Osteoblast (primary cell): Measurements from ENCODE around the gene VPS13A. TPM values are rescaled to one million over a fixed set of nuclear protein-coding genes. Genes with fewer than 3 reads are reported as not detected.
A peak's percentile ranks its signal among the peaks of the same experiment; 100 is the strongest.

Experiments
- DNase-seq: peaks from one replicate; pipeline ENCODE4 v3.0.0; 2011; ENCODE audit warnings: low spot score, mixed read lengths; ENCODE audit not compliant: insufficient read length; ENCODE audit errors: missing footprints
- H2AFZ ChIP-seq: 2 replicates; pipeline ENCODE4 v1.6.0; 2011; ENCODE audit warnings: mild to moderate bottlenecking, low read length
- H3K27ac ChIP-seq: 2 replicates; pipeline ENCODE4 v1.5.1; 2011; ENCODE audit warnings: mild to moderate bottlenecking, low read depth, low read length, moderate library complexity
- H3K27me3 ChIP-seq: 2 replicates; pipeline ENCODE4 v1.6.0; 2012; ENCODE audit warnings: mild to moderate bottlenecking, control low read depth, inconsistent platforms, low read length, moderate library complexity; ENCODE audit not compliant: insufficient read depth
- H3K36me3 ChIP-seq: 2 replicates; pipeline ENCODE4 v1.5.1; 2011; ENCODE audit warnings: mild to moderate bottlenecking, low read length, control low read depth, moderate library complexity; ENCODE audit not compliant: insufficient read depth
- H3K4me1 ChIP-seq: 2 replicates; pipeline ENCODE4 v1.5.1; 2011; ENCODE audit warnings: mild to moderate bottlenecking, low read length, control low read depth, moderate library complexity; ENCODE audit not compliant: insufficient read depth
- H3K4me2 ChIP-seq: 2 replicates; pipeline ENCODE4 v1.6.0; 2011; ENCODE audit warnings: mild to moderate bottlenecking, low read length; ENCODE audit not compliant: insufficient read depth
- H3K4me3 ChIP-seq: fragments of 200-600 bp; sonication (generic); 3 replicates; pipeline ENCODE4 v1.5.1; 2012; ENCODE audit warnings: mild to moderate bottlenecking, low read length, inconsistent platforms; ENCODE audit not compliant: insufficient read depth
- H3K79me2 ChIP-seq: 2 replicates; pipeline ENCODE4 v1.6.0; 2012; ENCODE audit warnings: mild to moderate bottlenecking, low read length, control low read depth, inconsistent platforms; ENCODE audit not compliant: insufficient read depth
- H3K9me3 ChIP-seq: 2 replicates; pipeline ENCODE4 v1.5.1; 2011; ENCODE audit warnings: low read depth, low read length, control low read depth
- H4K20me1 ChIP-seq: 2 replicates; pipeline ENCODE4 v1.6.0; 2012; ENCODE audit warnings: mild to moderate bottlenecking, low read length, control low read depth; ENCODE audit not compliant: insufficient read depth
- CTCF ChIP-seq: IDR thresholded peaks from 2 replicates; pipeline ENCODE4 v1.5.1; 2011; ENCODE audit warnings: mild to moderate bottlenecking, low read depth, low read length, moderate library complexity; ENCODE audit errors: extremely low read depth
- total RNA-seq: library from RNA; depleted of rRNA; stranded (reverse); fragments of >200 nt; gene quantifications from 2 replicates; pipeline ENCODE4 v1.2.3, GENCODE V29; 2012

Gene VPS13A
- total RNA-seq, 1 donor, result 60.4 TPM

- Histone ChIP-seq H3K4me2 (no peak overlapping the region), H3K4me1 (peaks cover 8% of the 10 kb centered on the region), H3K27ac (no peak overlapping the region), H3K27me3 (peaks cover 5% of the 10 kb centered on the region), H3K4me3 (no peak overlapping the region), H2AFZ (no peak overlapping the region), H3K36me3 (no peaks in the 10 kb centered on the region), H3K79me2 (no peaks in the 10 kb centered on the region), H3K9me3 (no peaks in the 10 kb centered on the region), H4K20me1 (no peaks in the 10 kb centered on the region)
- DNase-seq, result no peak
- TF ChIP-seq CTCF, result no peak
Observed at GRCh38 chr9:77163884-77164283, 13.4 kb upstream of the VPS13A start.

GRCh38 chr9:77166193-77166592 is 11.1 kb upstream of the VPS13A start:
- Histone ChIP-seq H3K4me2 (no peak overlapping the region), H3K79me2 (no peaks in the 10 kb centered on the region), H3K27ac (no peak overlapping the region), H4K20me1 (no peaks in the 10 kb centered on the region), H3K4me1 (peaks cover 5% of the 10 kb centered on the region), H3K36me3 (no peaks in the 10 kb centered on the region), H2AFZ (no peak overlapping the region), H3K27me3 (peaks cover 6% of the 10 kb centered on the region), H3K9me3 (no peaks in the 10 kb centered on the region), H3K4me3 (no peak overlapping the region)
- DNase-seq, result no peak
- TF ChIP-seq CTCF, result no peak

- TF ChIP-seq CTCF, result no peak
- Histone ChIP-seq H3K4me1 (no peaks in the 10 kb centered on the region), H3K4me3 (no peak overlapping the region), H3K27ac (no peak overlapping the region), H3K36me3 (no peaks in the 10 kb centered on the region), H4K20me1 (no peaks in the 10 kb centered on the region), H3K27me3 (peaks cover 19% of the 10 kb centered on the region), H2AFZ (peak overlapping the region; percentile 41), H3K4me2 (no peak overlapping the region), H3K79me2 (no peaks in the 10 kb centered on the region), H3K9me3 (no peaks in the 10 kb centered on the region)
- DNase-seq, result no peak
Observed at GRCh38 chr9:77170991-77171699, 6.2 kb upstream of the VPS13A start.

GRCh38 chr9:77175151-77175550 is 2.2 kb upstream of the VPS13A start:
- H4K20me1 ChIP-seq, result no peaks in the 10 kb centered on the region
- H3K4me1 ChIP-seq, result peaks cover 14% of the 10 kb centered on the region
- H3K9me3 ChIP-seq, result no peaks in the 10 kb centered on the region
- H3K4me2 ChIP-seq, result no peak overlapping the region
- H2AFZ ChIP-seq, result no peak overlapping the region
- no peak for TF ChIP-seq CTCF
- no peak overlapping the region for H3K27ac ChIP-seq
- H3K79me2 ChIP-seq, result peaks cover 25% of the 10 kb centered on the region
- no peak overlapping the region for H3K4me3 ChIP-seq
- no peak for DNase-seq
- H3K36me3 ChIP-seq, result no peaks in the 10 kb centered on the region
- H3K27me3 ChIP-seq, result peaks cover 19% of the 10 kb centered on the region
